H1 (cell line): Measurements from ENCODE around the gene SLC22A3. TPM values are rescaled to one million over a fixed set of nuclear protein-coding genes. Genes with fewer than 3 reads are reported as not detected.

Experiments
- CTCF ChIA-PET: fragments of 300-600 bp; sonication (Branson Sonifier 250); formaldehyde crosslinking; loops from one replicate; lab custom pipeline; 2021; ENCODE audit not compliant: partially characterized antibody; lab: Charles Lee
- POLR2A ChIA-PET: fragments of 300-600 bp; sonication (Branson Sonifier 250); formaldehyde crosslinking; loops from one replicate; lab custom pipeline; 2021; ENCODE audit warnings: inconsistent platforms; ENCODE audit not compliant: partially characterized antibody; lab: Charles Lee
- DNase-seq, 2 experiments: peaks; one replicate each; pipeline versions ENCODE4 v3.0.0 to v3.0.0-alpha.2; 2010 to 2022; ENCODE audit warnings: low spot score in 2 of 2, low read depth in 1 of 2, mixed read lengths in 1 of 2
- FAIRE-seq: peaks from 2 replicates; lab custom pipeline; 2011; peaks lifted over from hg19 to GRCh38; lab: Jason Lieb, UNC
- H2AFZ ChIP-seq: 2 replicates; pipeline ENCODE4 v1.8.1; 2012; ENCODE audit warnings: low read length, inconsistent platforms
- H2AK5ac ChIP-seq: 2 replicates; pipeline ENCODE4 v1.6.1; 2013; ENCODE audit warnings: low read depth, low read length
- H2BK120ac ChIP-seq: replicated peaks from 2 replicates; pipeline ENCODE3; 2013; ENCODE audit warnings: low read depth, low read length, inconsistent platforms
- H2BK12ac ChIP-seq: 2 replicates; pipeline ENCODE4 v1.6.1; 2013; ENCODE audit warnings: low read depth, low read length
- H2BK15ac ChIP-seq: 2 replicates; pipeline ENCODE4 v1.6.1; 2013; ENCODE audit warnings: low read length
- H2BK20ac ChIP-seq: 2 replicates; pipeline ENCODE4 v1.6.1; 2013; ENCODE audit warnings: low read length
- H2BK5ac ChIP-seq: 2 replicates; pipeline ENCODE4 v1.6.1; 2013; ENCODE audit warnings: low read depth, low read length
- H3K14ac ChIP-seq: 2 replicates; pipeline ENCODE4 v1.6.1; 2013; ENCODE audit warnings: inconsistent platforms; ENCODE audit not compliant: insufficient read length
- H3K18ac ChIP-seq: 2 replicates; pipeline ENCODE4 v1.6.1; 2013; ENCODE audit warnings: low read length; ENCODE audit errors: extremely low read depth
- H3K23ac ChIP-seq: 2 replicates; pipeline ENCODE4 v1.6.1; 2013; ENCODE audit warnings: inconsistent platforms; ENCODE audit not compliant: insufficient read length
- H3K23me2 ChIP-seq: 2 replicates; pipeline ENCODE4 v1.6.1; 2013; ENCODE audit warnings: low read depth, low read length
- H3K27ac ChIP-seq: 2 replicates; pipeline ENCODE4 v1.6.1; 2011; ENCODE audit warnings: low read depth, low read length, inconsistent platforms
- H3K27me3 ChIP-seq, 4 experiments: replicated peaks in 1 of 4; 1 replicate in 1 of 4; 2 replicates in 3 of 4; pipeline versions ENCODE4 v1.6.1 to v1.8.1; 2011 to 2013; ENCODE audit warnings: low read length in 3 of 4, mild to moderate bottlenecking in 3 of 4, inconsistent platforms in 2 of 4, mixed read lengths in 2 of 4, moderate library complexity in 1 of 4; ENCODE audit not compliant: control insufficient read depth in 3 of 4, insufficient read depth in 3 of 4; ENCODE audit errors: extremely low read depth in 1 of 4
- H3K36me3 ChIP-seq, 4 experiments: 2 replicates each; pipeline versions ENCODE4 v1.6.1 to v1.8.1; 2011 to 2013; ENCODE audit warnings: mild to moderate bottlenecking in 4 of 4, low read length in 3 of 4, moderate library complexity in 2 of 4, control low read depth in 1 of 4, inconsistent platforms in 1 of 4; ENCODE audit not compliant: insufficient read depth in 4 of 4, control insufficient read depth in 2 of 4
- H3K4ac ChIP-seq: replicated peaks from 2 replicates; pipeline ENCODE3; 2013; ENCODE audit warnings: low read length, low read depth, mixed read lengths, inconsistent platforms; ENCODE audit not compliant: insufficient read length
- H3K4me1 ChIP-seq, 4 experiments: replicated peaks in 1 of 4; 1 replicate in 1 of 4; 2 replicates in 3 of 4; pipeline versions ENCODE4 v1.6.1 to v1.8.1; 2011 to 2013; ENCODE audit warnings: low read length in 3 of 4, inconsistent platforms in 2 of 4, mixed read lengths in 1 of 4; ENCODE audit not compliant: insufficient read depth in 4 of 4, control insufficient read depth in 3 of 4
- H3K4me2 ChIP-seq, 2 experiments: 2 replicates each; pipeline versions ENCODE4 v1.6.1 to v1.8.1; 2011 to 2013; ENCODE audit warnings: low read depth in 2 of 2, low read length in 2 of 2, control low read depth in 1 of 2, inconsistent platforms in 1 of 2, mild to moderate bottlenecking in 1 of 2; ENCODE audit not compliant: insufficient read depth in 1 of 2
- H3K4me3 ChIP-seq, 4 experiments: fragments of 200-600, 300-600 bp in 1 of 4; sonication (generic), shearing (Covaris generic), sonication (Bioruptor Twin) in 1 of 4; 2 replicates each; pipeline versions ENCODE4 v1.5.1 to v1.8.1; 2011 to 2016; ENCODE audit warnings: low read length in 4 of 4, low read depth in 3 of 4, control low read depth in 2 of 4, inconsistent platforms in 2 of 4, mild to moderate bottlenecking in 2 of 4, mixed read lengths in 1 of 4, moderate library complexity in 1 of 4; ENCODE audit not compliant: insufficient read depth in 2 of 4; ENCODE audit errors: extremely low read depth in 1 of 4
- H3K56ac ChIP-seq: replicated peaks from 2 replicates; pipeline ENCODE3; 2013; ENCODE audit warnings: low read depth, mild to moderate bottlenecking, mixed read lengths, low read length, inconsistent platforms; ENCODE audit not compliant: insufficient read length
- H3K79me1 ChIP-seq: 2 replicates; pipeline ENCODE4 v1.6.1; 2013; ENCODE audit warnings: low read depth, low read length, control low read depth
- H3K79me2 ChIP-seq, 2 experiments: 2 replicates each; pipeline versions ENCODE4 v1.6.1 to v1.8.1; 2012 to 2013; ENCODE audit warnings: low read length in 2 of 2, mild to moderate bottlenecking in 2 of 2, inconsistent platforms in 1 of 2; ENCODE audit not compliant: insufficient read depth in 2 of 2, control insufficient read depth in 1 of 2
- H3K9ac ChIP-seq, 4 experiments: replicated peaks in 1 of 4; 1 replicate in 1 of 4; 2 replicates in 3 of 4; pipeline versions ENCODE4 v1.6.1 to v1.8.1; 2011 to 2013; ENCODE audit warnings: low read depth in 3 of 4, low read length in 3 of 4, control low read depth in 2 of 4, mild to moderate bottlenecking in 2 of 4, moderate library complexity in 2 of 4, inconsistent platforms in 1 of 4; ENCODE audit errors: extremely low read depth in 1 of 4
- H3K9me3 ChIP-seq, 2 experiments: 2 replicates each; pipeline versions ENCODE4 v1.6.1 to v1.8.1; 2012 to 2013; ENCODE audit warnings: mild to moderate bottlenecking in 2 of 2, moderate library complexity in 2 of 2, control low read depth in 1 of 2, inconsistent platforms in 1 of 2, low read depth in 1 of 2, low read length in 1 of 2, mixed read lengths in 1 of 2; ENCODE audit not compliant: insufficient read depth in 2 of 2
- H4K20me1 ChIP-seq, 2 experiments: replicated peaks in 1 of 2; 2 replicates each; pipeline versions ENCODE3 to v1.8.1; 2011 to 2013; ENCODE audit warnings: inconsistent platforms in 2 of 2, low read length in 2 of 2, mild to moderate bottlenecking in 1 of 2; ENCODE audit not compliant: insufficient read depth in 2 of 2, control insufficient read depth in 1 of 2
- H4K5ac ChIP-seq: 2 replicates; pipeline ENCODE4 v1.6.1; 2013; ENCODE audit warnings: low read length, low read depth, mixed read lengths, inconsistent platforms; ENCODE audit not compliant: insufficient read length
- H4K8ac ChIP-seq: 2 replicates; pipeline ENCODE4 v1.8.0; 2013; ENCODE audit warnings: mild to moderate bottlenecking, moderate library complexity, low read length, inconsistent platforms; ENCODE audit not compliant: insufficient read depth; ENCODE audit errors: extremely low read depth
- H4K91ac ChIP-seq: replicated peaks from 2 replicates; pipeline ENCODE3; 2013; ENCODE audit warnings: low read length, mixed read lengths, inconsistent platforms; ENCODE audit not compliant: insufficient read length
- BACH1 ChIP-seq: IDR thresholded peaks from 2 replicates; pipeline ENCODE4 v1.6.1; 2012; ENCODE audit warnings: low read length, improper control_type of control experiment
- BCL11A ChIP-seq, 2 experiments: IDR thresholded peaks; one replicate each; pipeline ENCODE4 v1.6.1; 2011; ENCODE audit warnings: low read depth in 2 of 2, low read length in 2 of 2, mild to moderate bottlenecking in 2 of 2
- CBX8 ChIP-seq: fragments of 300-800, 300-1000 bp; sonication (generic); IDR thresholded peaks from 2 replicates; pipeline ENCODE4 v1.7.1; 2016; ENCODE audit warnings: low read depth, low read length, borderline replicate concordance
- CHD1 ChIP-seq: IDR thresholded peaks from 2 replicates; pipeline ENCODE4 v1.6.1; 2012; ENCODE audit warnings: low read depth, low read length, improper control_type of control experiment
- CTCF ChIP-seq, 3 experiments: IDR thresholded peaks; 1 replicate in 2 of 3; 2 replicates in 1 of 3; pipeline versions ENCODE4 v1.5.1 to v1.6.1; 2011; ENCODE audit warnings: low read length in 3 of 3, mild to moderate bottlenecking in 3 of 3, inconsistent platforms in 2 of 3, low read depth in 1 of 3, moderate library complexity in 1 of 3; ENCODE audit not compliant: insufficient read depth in 1 of 3; ENCODE audit errors: control extremely low read depth in 1 of 3
- NANOG ChIP-seq: IDR thresholded peaks from 2 replicates; pipeline ENCODE4 v1.6.1; 2011; ENCODE audit warnings: low read length, low read depth, mild to moderate bottlenecking, inconsistent platforms; ENCODE audit not compliant: insufficient read depth, poor library complexity, severe bottlenecking
- POLR2AphosphoS5 ChIP-seq: IDR thresholded peaks from 2 replicates; pipeline ENCODE4 v1.6.1; 2011; ENCODE audit warnings: low read depth, low read length
- RAD21 ChIP-seq, 2 experiments: IDR thresholded peaks in 1 of 2; conservative IDR thresholded peaks in 1 of 2; 2 replicates each; pipeline ENCODE4 v1.6.1; 2011; ENCODE audit warnings: low read depth in 2 of 2, low read length in 2 of 2, improper control_type of control experiment in 1 of 2, inconsistent platforms in 1 of 2, mild to moderate bottlenecking in 1 of 2, moderate library complexity in 1 of 2
- RFX5 ChIP-seq: IDR thresholded peaks from 2 replicates; pipeline ENCODE4 v1.6.1; 2011; ENCODE audit warnings: low read depth, low read length, improper control_type of control experiment, borderline replicate concordance
- SIX5 ChIP-seq: IDR thresholded peaks from 2 replicates; pipeline ENCODE4 v1.6.1; 2011; ENCODE audit warnings: mild to moderate bottlenecking, low read depth, low read length
- SP4 ChIP-seq: IDR thresholded peaks from 2 replicates; pipeline ENCODE4 v1.6.1; 2012; ENCODE audit warnings: low read length, inconsistent platforms
- TBP ChIP-seq: IDR thresholded peaks from 2 replicates; pipeline ENCODE4 v1.6.1; 2011; ENCODE audit warnings: low read depth, low read length, improper control_type of control experiment
- WGBS, 2 experiments: shearing (Covaris generic) in 1 of 2; methylation state at CpG; one replicate each; pipeline versions ENCODE4 v1.1.6 to v1.1.7; 2013 to 2015; ENCODE audit warnings: low lambda C conversion rate in 2 of 2, mixed read lengths in 2 of 2, inconsistent platforms in 1 of 2, low coverage in 1 of 2, missing lambda C conversion rate in 1 of 2; ENCODE audit not compliant: insufficient replicate concordance in 2 of 2, insufficient coverage in 1 of 2, insufficient read length in 1 of 2; ENCODE audit errors: extremely low coverage in 1 of 2, missing lambda C conversion rate in 1 of 2; 5-methylcytosine and 5-hydroxymethylcytosine counted together
- polyA plus RNA-seq, 7 experiments: library from polyadenylated mRNA; depleted of rRNA in 3 of 7; stranded (reverse) in 5 of 7; unstranded in 2 of 7; fragments of >200 nt in 5 of 7; fragments of 200-250 nt in 2 of 7; gene quantifications; 1 replicate in 5 of 7; 2 replicates in 1 of 7; 4 replicates in 1 of 7; pipeline versions ENCODE4 v1.2.1 to v1.2.3, GENCODE V29; 2011 to 2013; ENCODE audit warnings: missing spikeins in 2 of 7, mixed read lengths in 2 of 7
- total RNA-seq: library from RNA; stranded (reverse); fragmentation: NEBNext Ultra II Directional; extraction: Animal tissue kit (Norgen Biotek cat#: 25700); gene quantifications from 2 replicates; pipeline ENCODE4 v1.2.1, GENCODE V29; 2021

SLC22A3 gene
- total and polyA plus RNA-seq, 2 of the 8 experiments (the other 6 are each of a cell fraction or from before 2014, with no cell fraction given): 1.0 to 2.9 TPM

- CTCF ChIA-PET: interaction anchor here (1.0 kb wide), 1 partner anchor 84 kb away, joined by 4 read pairs; the partner anchor contains the start of gene SLC22A3
- no peak overlapping the region for H2BK15ac ChIP-seq
- H4K91ac ChIP-seq: no peak overlapping the region
- H3K4me3 ChIP-seq: no peak overlapping the region
- no peak overlapping the region for H4K5ac ChIP-seq
- H3K79me1 ChIP-seq: no peaks in the 10 kb centered on the region
- no peaks in the 10 kb centered on the region for H3K9me3 ChIP-seq
- no peak overlapping the region for H3K14ac ChIP-seq
- no peaks in the 10 kb centered on the region for H3K36me3 ChIP-seq
- H3K23ac ChIP-seq: no peak overlapping the region
- no peak overlapping the region for H2BK12ac ChIP-seq
- no peak overlapping the region for H3K9ac ChIP-seq
- H2BK20ac ChIP-seq: no peak overlapping the region
- H2AK5ac ChIP-seq: no peak overlapping the region
- FAIRE-seq: no peak
- no peaks in the 10 kb centered on the region for H3K27me3 ChIP-seq
- no peak overlapping the region for H3K18ac ChIP-seq
- no peak overlapping the region for H3K4ac ChIP-seq
- H3K4me2 ChIP-seq: no peak overlapping the region
- H3K27ac ChIP-seq: no peak overlapping the region
- H2BK120ac ChIP-seq: no peak overlapping the region
- 92% methylated on average over 8 of the region's 8 CpGs; no CpG with 5 or more reads in 1 of the 2 experiments for WGBS, 2 experiments
- H3K4me1 ChIP-seq: peaks cover 0 to 11% (median 6%) of the 10 kb centered on the region in 4 experiments; a peak in 5 of 7 replicates
- POLR2A ChIA-PET: no interaction called here
- no peak overlapping the region for H3K56ac ChIP-seq
- no peaks in the 10 kb centered on the region for H4K20me1 ChIP-seq
- H2AFZ ChIP-seq: no peak overlapping the region
- H3K23me2 ChIP-seq: peaks cover 1% of the 10 kb centered on the region; the same call in 1 of the 2 replicates
- no peaks in the 10 kb centered on the region for H3K79me2 ChIP-seq
- H4K8ac ChIP-seq: no peak overlapping the region
- DNase-seq: no peak
- H2BK5ac ChIP-seq: no peak overlapping the region
- TF ChIP-seq BACH1 (no peak), NANOG (no peak), BCL11A (IDR thresholded peaks at IDR 0.05; ENCODE audit: low read depth in 2 of 2, low read length in 2 of 2) (no peak), SP4 (no peak), SIX5 (no peak), RAD21 (IDR thresholded peaks at IDR 0.05 in 1 of 2, conservative IDR thresholded peaks at IDR 0.05 in 1 of 2; ENCODE audit: low read depth in 2 of 2, low read length in 2 of 2) (no peak), CHD1 (no peak), CTCF (IDR thresholded peaks at IDR 0.05; ENCODE audit: control extremely low read depth in 1 of 3, insufficient read depth in 1 of 3, low read depth in 1 of 3, low read length in 3 of 3) (no peak), RFX5 (no peak), TBP (no peak), CBX8 (no peak), POLR2AphosphoS5 (no peak)
Measured at GRCh38 chr6:160431226-160431625, 83.0 kb downstream of the SLC22A3 start.
